T47D (cell line): ENCODE measurements around the gene ASB10.

Source experiments
- DNase-seq, 2 experiments: peaks; one replicate each; pipeline versions ENCODE4 v3.0.0 to v3.0.0-alpha.2; 2011 to 2012; ENCODE audit warnings: low read depth in 1 of 2, low spot score in 1 of 2
- JUND ChIP-seq: IDR thresholded peaks from 2 replicates; pipeline ENCODE4 v1.6.1; 2012; ENCODE audit warnings: low read depth
- in situ Hi-C: cut with HindIII; loops from 2 replicates; pipeline ENCODE4 v1.10.0; 2016; ENCODE audit warnings: low sequenced_read_pairs, low pct_unique_long_range_greater_than_20kb

ASB10 gene, protein sequence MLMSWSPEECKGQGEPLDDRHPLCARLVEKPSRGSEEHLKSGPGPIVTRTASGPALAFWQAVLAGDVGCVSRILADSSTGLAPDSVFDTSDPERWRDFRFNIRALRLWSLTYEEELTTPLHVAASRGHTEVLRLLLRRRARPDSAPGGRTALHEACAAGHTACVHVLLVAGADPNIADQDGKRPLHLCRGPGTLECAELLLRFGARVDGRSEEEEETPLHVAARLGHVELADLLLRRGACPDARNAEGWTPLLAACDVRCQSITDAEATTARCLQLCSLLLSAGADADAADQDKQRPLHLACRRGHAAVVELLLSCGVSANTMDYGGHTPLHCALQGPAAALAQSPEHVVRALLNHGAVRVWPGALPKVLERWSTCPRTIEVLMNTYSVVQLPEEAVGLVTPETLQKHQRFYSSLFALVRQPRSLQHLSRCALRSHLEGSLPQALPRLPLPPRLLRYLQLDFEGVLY

DNA sequence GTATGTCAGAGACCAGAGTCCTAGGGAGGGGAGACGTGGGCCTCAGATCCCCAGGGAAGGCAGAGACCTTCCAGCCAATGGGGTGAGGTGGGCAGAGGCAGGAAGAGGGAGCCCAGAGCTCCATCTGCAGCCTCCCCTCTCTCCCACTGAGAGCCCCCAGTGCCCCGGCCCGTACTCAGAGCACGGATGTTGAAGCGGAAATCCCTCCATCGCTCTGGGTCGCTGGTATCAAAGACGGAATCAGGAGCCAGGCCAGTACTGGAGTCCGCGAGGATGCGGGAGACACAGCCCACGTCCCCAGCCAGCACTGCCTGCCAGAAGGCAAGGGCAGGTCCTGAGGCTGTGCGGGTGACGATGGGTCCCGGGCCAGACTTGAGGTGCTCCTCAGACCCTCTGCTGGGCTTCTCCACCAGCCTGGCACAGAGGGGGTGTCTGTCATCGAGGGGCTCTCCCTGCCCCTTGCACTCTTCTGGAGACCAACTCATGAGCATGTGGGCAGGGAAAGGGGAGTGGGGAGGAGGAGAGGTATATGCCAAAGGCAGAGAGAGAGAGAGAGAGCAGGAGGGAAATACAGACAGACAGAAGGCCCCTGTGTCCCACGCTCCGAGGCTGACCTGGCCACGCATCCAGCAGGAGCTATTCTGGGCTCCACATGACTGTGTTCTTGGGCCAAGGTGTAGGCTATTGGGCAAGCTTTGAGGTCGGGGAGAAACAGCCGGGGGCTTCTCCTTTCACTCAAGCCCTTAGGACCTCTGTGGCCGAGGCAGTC lies at the start of gene ASB10:
Gene ASB10, minus strand, starts transcription at position 611 of the 769 bp plus-strand sequence. Its CDS starts 120 bp downstream, at position 491.
- in situ Hi-C loops = no loop called here

DNA sequence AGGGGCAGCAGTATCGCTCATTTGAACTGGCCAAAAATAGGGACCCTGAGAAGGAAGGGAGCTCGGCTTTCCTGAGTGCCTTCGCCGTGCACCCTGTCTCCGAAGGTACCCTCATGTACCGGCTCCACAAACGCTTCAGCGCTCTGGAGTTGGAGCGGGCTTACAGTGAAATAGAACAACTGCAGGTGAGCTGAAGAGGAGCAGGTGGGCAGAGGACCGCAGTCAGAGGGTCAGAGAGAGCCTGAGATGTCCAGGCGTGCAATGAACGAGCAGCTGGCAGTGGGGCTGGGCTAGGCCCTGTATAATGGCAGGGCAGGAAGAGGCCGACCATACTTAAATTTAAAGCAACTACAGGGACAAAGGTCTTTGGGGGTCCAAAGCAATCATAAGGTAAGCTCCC lies 49.4 kb upstream of the ASB10 start:
- in situ Hi-C loops = no loop called here
- no peak for DNase-seq
- TF ChIP-seq JUND = no peak

More for the DNA sequence above, at the start of gene ASB10:
- no peak for DNase-seq
- no peak for TF ChIP-seq JUND

DNA sequence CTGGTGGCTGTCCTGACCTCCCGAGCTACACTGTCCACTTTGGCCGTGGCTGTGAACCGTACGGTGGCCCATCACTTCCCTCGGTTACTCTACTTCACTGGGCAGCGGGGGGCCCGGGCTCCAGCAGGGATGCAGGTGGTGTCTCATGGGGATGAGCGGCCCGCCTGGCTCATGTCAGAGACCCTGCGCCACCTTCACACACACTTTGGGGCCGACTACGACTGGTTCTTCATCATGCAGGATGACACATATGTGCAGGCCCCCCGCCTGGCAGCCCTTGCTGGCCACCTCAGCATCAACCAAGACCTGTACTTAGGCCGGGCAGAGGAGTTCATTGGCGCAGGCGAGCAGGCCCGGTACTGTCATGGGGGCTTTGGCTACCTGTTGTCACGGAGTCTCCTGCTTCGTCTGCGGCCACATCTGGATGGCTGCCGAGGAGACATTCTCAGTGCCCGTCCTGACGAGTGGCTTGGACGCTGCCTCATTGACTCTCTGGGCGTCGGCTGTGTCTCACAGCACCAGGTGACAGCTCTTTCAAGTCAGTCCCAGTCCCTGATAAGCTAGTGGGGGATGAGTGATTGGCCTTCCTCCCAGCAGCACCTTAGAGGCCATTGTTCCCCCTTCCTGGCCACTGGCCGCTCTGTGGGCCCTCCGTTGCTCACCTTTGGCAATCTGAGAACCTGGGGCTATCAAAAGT lies 48.2 kb upstream of the ASB10 start:
- DNase-seq = no peak
- in situ Hi-C loops = no loop called here
- no peak for TF ChIP-seq JUND

DNA sequence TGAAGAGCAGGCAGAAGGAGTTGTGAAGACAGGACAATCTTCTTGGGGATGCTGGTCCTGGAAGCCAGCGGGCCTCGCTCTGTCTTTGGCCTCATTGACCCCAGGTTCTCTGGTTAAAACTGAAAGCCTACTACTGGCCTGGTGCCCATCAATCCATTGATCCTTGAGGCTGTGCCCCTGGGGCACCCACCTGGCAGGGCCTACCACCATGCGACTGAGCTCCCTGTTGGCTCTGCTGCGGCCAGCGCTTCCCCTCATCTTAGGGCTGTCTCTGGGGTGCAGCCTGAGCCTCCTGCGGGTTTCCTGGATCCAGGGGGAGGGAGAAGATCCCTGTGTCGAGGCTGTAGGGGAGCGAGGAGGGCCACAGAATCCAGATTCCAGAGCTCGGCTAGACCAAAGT lies 46.8 kb upstream of the ASB10 start:
- TF ChIP-seq JUND = no peak
- no peak for DNase-seq
- in situ Hi-C loops = no loop called here

DNA sequence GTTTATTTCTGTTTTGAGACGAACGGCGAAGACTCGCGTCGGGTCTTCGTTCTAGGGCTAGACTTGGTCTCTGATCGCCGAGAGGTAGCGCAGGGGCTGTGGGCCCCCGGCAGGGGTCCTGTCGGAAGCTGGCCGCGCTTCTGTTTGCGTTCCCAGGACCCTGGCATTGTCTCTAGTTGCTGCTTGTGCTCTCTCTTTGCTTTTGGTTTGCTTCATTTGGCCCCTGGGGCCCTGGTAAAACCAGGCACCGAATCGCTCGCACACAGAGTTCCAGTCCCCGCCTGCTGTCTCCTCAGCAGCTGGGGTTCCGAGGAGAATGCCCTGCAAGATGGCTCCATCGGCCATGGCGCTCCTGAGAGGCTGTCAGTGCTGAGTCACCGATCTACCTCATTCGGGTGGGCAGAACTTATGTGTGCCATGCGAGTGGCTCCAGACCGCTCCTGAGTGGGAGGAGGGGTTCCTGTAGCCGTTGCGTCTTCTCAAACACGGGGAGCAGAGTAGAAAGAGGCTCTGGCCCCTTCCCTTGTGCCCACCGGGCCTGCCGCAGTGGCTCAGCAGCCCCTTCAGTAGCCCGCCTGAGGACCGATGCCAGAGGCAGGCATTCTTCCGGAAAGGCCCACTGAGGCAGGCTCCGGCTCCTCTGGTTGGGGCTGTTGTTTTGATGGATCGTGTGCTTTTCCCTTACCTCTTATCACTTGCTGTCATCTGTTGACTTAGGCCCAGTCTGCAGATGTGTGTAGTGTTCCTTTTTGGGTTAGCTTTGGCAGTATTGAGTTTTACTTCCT lies 46.1 kb upstream of the ASB10 start:
- TF ChIP-seq JUND = no peak
- peak in 1 of 2 experiments; percentile 31 for DNase-seq
- in situ Hi-C loops = no loop called here

DNA sequence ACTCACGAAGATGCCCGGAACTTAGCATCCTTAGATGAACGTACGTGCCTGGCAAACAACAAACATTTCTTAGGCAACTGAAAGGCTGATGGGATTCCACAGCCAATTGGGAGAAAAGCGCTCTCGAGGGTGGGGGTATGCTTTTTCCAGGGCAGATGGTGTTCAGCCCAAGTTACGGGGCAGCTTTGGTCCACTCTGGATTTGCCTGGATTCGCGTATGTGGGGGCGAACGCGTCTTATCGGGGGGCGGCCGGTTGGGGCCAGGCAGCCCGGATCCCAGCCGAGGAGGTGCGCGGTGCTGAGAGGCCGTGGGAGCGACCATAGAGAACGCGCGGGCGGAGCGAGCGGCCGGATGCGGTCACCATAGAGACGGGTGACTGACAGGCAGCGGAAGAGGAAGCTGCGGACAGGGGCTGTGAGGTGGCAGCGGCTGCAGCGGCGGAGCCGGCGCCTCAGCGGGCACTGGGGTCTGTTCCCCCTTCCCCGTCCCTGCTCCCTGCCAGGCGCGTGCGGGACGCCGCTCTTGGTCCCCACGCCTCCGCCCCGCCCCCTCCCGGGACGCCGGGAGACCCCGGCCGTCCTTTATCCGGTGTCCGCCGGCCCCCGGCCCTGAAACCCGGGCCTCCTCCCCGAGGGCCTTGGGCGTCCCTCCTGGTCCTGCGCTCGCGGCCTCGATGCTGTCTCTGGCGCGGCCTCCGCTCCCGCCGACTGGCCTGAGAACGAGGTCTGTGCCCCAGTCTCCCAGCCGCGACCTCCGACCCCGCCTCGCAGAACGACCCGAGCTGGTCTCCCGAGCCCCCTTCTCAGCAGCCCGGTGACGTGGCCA lies 45.3 kb upstream of the ASB10 start, which contains the start of gene CHPF2:
Gene CHPF2, plus strand, starts transcription at position 393 of the 826 bp plus-strand sequence. CDS start 1,529 bp downstream, outside the sequence.
- TF ChIP-seq JUND = no peak
- in situ Hi-C loops = no loop called here
- DNase-seq = peak; percentile 85 to 94

DNA sequence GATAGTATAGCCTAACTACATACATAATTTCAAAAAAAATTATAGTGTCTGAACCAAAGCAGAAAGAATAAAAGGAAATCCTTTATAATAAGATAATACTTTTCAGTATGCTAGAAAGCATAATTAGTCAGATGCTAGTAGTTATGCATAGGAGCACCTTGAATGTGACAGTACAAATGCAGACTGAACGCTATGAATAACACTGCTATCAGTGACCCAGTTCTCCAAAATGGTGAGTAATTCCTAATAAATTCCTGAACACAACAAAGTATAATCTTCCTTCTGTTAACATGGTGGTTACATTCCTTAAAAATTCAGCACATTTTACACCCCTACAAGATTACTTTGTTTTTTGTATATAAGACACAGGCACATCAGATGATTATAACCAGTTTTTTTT lies 44.0 kb upstream of the ASB10 start:
- TF ChIP-seq JUND = no peak
- in situ Hi-C loops = no loop called here

DNA sequence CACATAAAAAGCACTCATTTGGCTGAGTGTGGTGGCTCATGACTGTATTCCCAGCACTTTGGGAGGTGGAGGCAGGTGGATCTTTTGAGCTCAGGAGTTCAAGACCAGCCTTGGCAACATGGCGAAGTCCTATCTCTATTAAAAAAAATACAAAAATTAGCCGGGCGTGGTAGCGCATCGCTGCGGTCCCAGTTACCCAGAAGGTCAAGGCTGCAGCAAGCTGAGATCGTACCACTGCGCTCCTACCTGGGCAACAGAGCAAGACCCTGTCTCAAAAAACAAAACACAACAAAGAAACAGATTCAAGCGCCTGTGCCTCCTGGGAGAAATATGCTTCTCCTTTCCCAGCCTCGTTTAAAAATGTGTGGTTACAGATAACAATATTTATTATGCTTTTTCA lies 42.2 kb upstream of the ASB10 start:
- in situ Hi-C loops = no loop called here
- TF ChIP-seq JUND = no peak
- no peak for DNase-seq

More for the DNA sequence above, 44.0 kb upstream of the ASB10 start:
- no peak for DNase-seq

DNA sequence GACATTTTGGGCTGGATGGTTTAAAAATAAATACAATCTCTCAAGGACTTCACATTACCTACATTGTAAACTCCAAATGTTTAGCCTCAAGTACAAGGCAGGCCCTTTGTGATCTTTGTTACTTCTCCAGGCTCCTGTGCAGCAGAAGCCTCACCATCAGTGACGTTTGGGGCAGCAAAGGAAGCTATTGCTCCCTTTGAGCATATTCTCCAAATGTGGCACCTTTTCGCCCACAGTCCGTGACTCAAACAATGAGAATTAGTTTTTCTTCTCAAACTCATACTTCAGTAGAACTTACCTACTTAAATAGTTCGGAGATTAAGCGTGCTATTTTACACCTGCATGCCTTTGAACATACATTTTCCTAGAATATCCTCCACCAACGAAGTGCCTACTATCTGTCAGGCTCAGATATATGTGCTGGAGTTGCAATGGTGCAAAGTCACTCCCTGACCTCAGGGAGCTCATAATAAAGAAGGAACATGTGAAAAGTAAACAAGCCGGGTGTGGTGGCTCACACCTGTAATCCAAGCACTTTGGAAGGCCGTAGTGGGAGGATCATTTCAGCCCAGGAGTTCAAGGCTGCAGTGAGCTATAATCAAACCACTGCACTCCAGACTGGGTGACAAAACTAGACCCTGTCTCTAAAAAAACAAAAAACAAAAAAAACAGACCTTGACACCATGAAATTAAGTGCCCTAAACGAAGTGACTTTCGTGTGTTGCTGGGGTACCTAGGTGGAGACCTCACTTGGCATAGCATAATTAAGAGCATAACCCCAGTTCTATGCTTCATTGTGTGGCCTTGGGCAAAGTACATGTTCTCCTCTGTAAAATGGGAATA lies 41.2 kb upstream of the ASB10 start:
- in situ Hi-C loops = no loop called here
- no peak for DNase-seq
- TF ChIP-seq JUND = no peak
